ENCODE data around the gene TMEM45A.
"Not testable (repeated sequence)": the region's sequence is repeated elsewhere in the genome, so short reads cannot be mapped to it uniquely, and the experiment has no call there.

The TMEM45A gene

GRCh38 chr3:100525753-100526612 is 33.6 kb downstream of the TMEM45A start:
- DNase-seq = no peak
- in situ Hi-C loops (cut with HindIII; ENCODE audit: low pct_ligation_motif_present, low pct_unique_long_range_greater_than_20kb, low sequenced_read_pairs) = no loop called here

- no peak for DNase-seq
- in situ Hi-C loops (cut with HindIII; ENCODE audit: low pct_ligation_motif_present, low pct_unique_long_range_greater_than_20kb, low sequenced_read_pairs) = no loop called here
Observed at GRCh38 chr3:100526613-100527346, 34.4 kb downstream of the TMEM45A start.

GRCh38 chr3:100527347-100527735 is 34.9 kb downstream of the TMEM45A start:
- no peak for DNase-seq
- in situ Hi-C loops (cut with HindIII; ENCODE audit: low pct_ligation_motif_present, low pct_unique_long_range_greater_than_20kb, low sequenced_read_pairs) = no loop called here

DNA sequence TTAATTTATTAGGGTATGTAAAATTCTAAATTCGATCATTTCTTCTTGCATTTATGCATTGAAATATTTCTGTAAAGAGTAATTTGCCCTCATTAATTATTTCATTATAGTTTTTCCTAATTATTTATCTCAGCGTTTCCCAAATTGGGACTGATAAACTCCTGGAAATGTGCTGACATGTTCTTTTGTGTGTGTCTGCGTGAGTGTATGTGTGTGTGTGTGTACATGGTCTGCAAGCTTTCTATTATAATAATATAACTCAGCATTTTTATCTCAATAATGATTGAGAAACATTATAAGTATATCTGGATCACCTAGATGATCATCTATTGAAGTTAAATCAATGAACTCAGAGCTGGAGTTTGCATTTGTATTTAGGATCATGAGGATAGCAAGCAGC is 38.7 kb downstream of the TMEM45A start:
- no peak for DNase-seq
- in situ Hi-C loops (cut with HindIII; ENCODE audit: low pct_ligation_motif_present, low pct_unique_long_range_greater_than_20kb, low sequenced_read_pairs) = no loop called here

- no peak for DNase-seq
- in situ Hi-C loops (cut with HindIII; ENCODE audit: low pct_ligation_motif_present, low pct_unique_long_range_greater_than_20kb, low sequenced_read_pairs) = no loop called here
Observed at GRCh38 chr3:100532411-100532810, 40.0 kb downstream of the TMEM45A start.

- in situ Hi-C loops (cut with HindIII; ENCODE audit: low pct_ligation_motif_present, low pct_unique_long_range_greater_than_20kb, low sequenced_read_pairs) = no loop called here
- DNase-seq = no peak
Observed at GRCh38 chr3:100533176-100533575, 40.8 kb downstream of the TMEM45A start.

GRCh38 chr3:100535610-100535943 is 43.2 kb downstream of the TMEM45A start:
- in situ Hi-C loops (cut with HindIII; ENCODE audit: low pct_ligation_motif_present, low pct_unique_long_range_greater_than_20kb, low sequenced_read_pairs) = no loop called here
- no peak for DNase-seq

DNA sequence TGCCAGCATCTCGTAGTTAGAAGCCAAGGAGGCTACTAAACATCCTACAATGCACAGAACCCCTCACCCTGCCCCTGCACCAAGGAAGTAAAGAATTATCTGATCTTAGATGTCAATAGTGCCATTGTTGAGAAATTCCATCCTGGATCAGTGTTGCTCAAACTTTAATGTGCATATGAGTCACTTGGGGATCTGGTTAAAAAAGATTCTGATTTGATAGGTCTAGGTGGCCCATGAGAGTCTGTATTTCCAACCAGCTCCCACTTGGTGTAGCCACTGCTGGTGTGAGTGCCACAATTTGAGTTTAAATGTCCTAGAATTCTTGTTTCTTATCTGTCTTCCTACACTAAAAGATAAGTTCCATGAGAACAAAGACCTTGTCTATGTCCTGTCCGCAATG is 43.7 kb downstream of the TMEM45A start:
- in situ Hi-C loops (cut with HindIII; ENCODE audit: low pct_ligation_motif_present, low pct_unique_long_range_greater_than_20kb, low sequenced_read_pairs) = no loop called here
- DNase-seq = no peak

DNA sequence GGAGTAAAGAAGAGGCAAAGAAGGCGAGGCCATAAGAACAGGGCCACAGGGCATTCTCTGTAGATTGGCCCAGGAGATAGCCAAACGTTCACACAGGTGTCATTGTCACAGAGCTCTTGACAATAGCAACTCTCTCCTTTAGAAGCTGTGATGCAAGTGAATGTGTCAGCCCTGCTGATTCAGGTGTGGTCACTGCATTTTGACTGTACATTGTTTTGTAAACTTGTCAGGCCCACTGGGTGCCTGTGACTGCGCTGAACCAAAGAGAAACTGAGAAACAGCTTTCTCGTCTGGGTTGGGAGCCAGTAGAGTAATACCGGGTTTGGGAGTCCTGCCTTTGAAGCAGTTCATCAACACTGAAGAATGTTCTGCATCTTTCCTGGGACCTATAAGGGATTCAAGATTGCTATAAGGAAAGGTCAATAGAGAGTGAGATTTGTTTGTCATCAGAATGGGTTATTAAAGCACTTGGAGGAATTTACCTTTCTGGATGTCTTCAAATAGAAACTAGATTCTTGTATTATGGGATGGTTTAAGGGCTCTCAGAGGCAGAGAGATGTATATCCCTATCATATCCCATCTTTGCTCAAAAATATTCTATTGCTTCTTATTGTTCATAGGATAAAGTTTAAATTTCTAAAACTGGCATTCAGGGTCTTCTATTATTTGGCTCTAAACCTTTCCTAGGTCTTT is 45.4 kb downstream of the TMEM45A start:
- DNase-seq = no peak
- in situ Hi-C loops (cut with HindIII; ENCODE audit: low pct_ligation_motif_present, low pct_unique_long_range_greater_than_20kb, low sequenced_read_pairs) = no loop called here

GRCh38 chr3:100538339-100538706 is 45.9 kb downstream of the TMEM45A start:
- no peak for DNase-seq
- in situ Hi-C loops (cut with HindIII; ENCODE audit: low pct_ligation_motif_present, low pct_unique_long_range_greater_than_20kb, low sequenced_read_pairs) = no loop called here

GRCh38 chr3:100540791-100541334 is 48.4 kb downstream of the TMEM45A start:
- in situ Hi-C loops (cut with HindIII; ENCODE audit: low pct_ligation_motif_present, low pct_unique_long_range_greater_than_20kb, low sequenced_read_pairs) = no loop called here
- no peak for DNase-seq

- in situ Hi-C loops (cut with HindIII; ENCODE audit: low pct_ligation_motif_present, low pct_unique_long_range_greater_than_20kb, low sequenced_read_pairs); DNase-seq: not testable (repeated sequence)
Observed at GRCh38 chr3:100541428-100541827, 49.0 kb downstream of the TMEM45A start.

GRCh38 chr3:100545371-100545770 is 53.0 kb downstream of the TMEM45A start:
- in situ Hi-C loops (cut with HindIII; ENCODE audit: low pct_ligation_motif_present, low pct_unique_long_range_greater_than_20kb, low sequenced_read_pairs) = no loop called here
- DNase-seq = no peak

GRCh38 chr3:100546020-100546744 is 53.8 kb downstream of the TMEM45A start:
- in situ Hi-C loops (cut with HindIII; ENCODE audit: low pct_ligation_motif_present, low pct_unique_long_range_greater_than_20kb, low sequenced_read_pairs) = no loop called here
- no peak for DNase-seq

DNA sequence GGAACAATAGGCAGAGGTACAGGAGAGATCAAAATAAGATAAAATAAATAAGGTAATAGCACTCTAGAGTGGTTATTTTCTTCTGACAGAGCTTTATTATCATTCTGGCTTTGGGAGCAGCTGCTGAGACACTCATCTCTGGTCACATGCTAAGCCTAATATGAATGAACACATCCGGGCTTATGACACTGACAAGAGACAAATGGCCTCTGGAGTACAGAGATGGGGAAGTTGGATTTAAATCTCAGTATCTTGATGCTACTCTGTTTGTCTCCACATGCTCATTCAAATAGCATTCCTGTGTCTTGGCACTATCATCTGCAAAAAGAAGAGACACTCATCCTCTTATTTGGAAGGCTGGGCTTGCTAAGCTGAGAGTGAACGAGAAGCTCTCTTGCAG is 55.6 kb downstream of the TMEM45A start:
- DNase-seq = no peak
- in situ Hi-C loops (cut with HindIII; ENCODE audit: low pct_ligation_motif_present, low pct_unique_long_range_greater_than_20kb, low sequenced_read_pairs) = no loop called here

GRCh38 chr3:100553618-100554372 is 61.4 kb downstream of the TMEM45A start:
- in situ Hi-C loops (cut with HindIII; ENCODE audit: low pct_ligation_motif_present, low pct_unique_long_range_greater_than_20kb, low sequenced_read_pairs) = no loop called here
- DNase-seq = no peak

GRCh38 chr3:100554373-100554676 is 61.9 kb downstream of the TMEM45A start:
- in situ Hi-C loops (cut with HindIII; ENCODE audit: low pct_ligation_motif_present, low pct_unique_long_range_greater_than_20kb, low sequenced_read_pairs) = no loop called here
- DNase-seq = no peak

DNA sequence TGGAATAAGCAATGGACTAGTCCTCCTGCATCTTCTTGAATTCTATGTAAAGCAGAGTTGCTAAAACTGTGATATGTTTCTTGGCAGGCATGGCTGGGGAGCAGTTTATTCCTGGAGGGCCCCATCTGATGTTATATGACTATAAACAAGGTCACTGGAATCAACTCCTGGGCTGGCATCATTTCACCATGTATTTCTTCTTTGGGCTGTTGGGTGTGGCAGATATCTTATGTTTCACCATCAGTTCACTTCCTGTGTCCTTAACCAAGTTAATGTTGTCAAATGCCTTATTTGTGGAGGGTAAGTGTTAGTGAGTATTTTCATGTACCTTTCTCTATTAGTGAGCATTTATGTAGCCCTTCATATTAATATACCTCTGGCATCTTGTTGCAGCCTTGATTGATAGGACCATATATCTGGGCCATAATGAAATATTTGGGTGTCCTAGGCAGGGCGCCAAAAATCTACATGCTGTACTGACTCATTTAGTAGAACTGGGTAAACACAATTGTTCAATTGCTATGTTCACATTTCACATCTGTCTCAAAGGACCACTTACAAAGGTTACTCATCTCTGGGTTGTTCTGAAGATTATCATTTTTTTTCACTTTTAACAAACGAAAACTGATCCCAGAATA is 64.4 kb downstream of the TMEM45A start:
- in situ Hi-C loops (cut with HindIII; ENCODE audit: low pct_ligation_motif_present, low pct_unique_long_range_greater_than_20kb, low sequenced_read_pairs) = no loop called here
- DNase-seq = no peak
